NCI-H69 (cell line): ENCODE results near the gene ERICH3.
A peak's percentile ranks its signal among the peaks of the same experiment; 100 is the strongest.
"Not testable (repeated sequence)": the region's sequence is repeated elsewhere in the genome, so short reads cannot be mapped to it uniquely, and the experiment has no call there.

Experiments
- DNase-seq: peaks from one replicate; lab custom pipeline; 2025; lab: John Stamatoyannopoulos, UW

Gene ERICH3

DNA sequence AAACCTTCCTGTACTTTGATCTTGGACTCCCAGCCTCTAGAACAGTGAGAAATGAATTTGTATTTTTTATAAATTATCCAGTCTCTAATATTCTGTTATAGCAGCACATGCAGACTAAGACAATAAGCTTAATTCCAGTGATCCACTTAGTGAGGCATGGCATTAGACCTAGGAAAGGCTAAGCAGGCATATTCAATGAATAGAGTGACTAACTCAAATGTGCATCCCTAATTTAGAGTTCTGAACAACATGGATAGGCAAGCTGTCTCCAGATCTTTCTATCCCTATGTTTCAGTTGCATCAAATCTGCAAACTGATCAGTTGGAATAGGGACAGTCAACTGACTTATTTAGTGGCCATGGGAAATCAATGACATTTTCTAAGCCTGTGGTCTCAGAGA, 4.3 kb upstream of the ERICH3 start:
- DNase-seq, result no peak

DNA sequence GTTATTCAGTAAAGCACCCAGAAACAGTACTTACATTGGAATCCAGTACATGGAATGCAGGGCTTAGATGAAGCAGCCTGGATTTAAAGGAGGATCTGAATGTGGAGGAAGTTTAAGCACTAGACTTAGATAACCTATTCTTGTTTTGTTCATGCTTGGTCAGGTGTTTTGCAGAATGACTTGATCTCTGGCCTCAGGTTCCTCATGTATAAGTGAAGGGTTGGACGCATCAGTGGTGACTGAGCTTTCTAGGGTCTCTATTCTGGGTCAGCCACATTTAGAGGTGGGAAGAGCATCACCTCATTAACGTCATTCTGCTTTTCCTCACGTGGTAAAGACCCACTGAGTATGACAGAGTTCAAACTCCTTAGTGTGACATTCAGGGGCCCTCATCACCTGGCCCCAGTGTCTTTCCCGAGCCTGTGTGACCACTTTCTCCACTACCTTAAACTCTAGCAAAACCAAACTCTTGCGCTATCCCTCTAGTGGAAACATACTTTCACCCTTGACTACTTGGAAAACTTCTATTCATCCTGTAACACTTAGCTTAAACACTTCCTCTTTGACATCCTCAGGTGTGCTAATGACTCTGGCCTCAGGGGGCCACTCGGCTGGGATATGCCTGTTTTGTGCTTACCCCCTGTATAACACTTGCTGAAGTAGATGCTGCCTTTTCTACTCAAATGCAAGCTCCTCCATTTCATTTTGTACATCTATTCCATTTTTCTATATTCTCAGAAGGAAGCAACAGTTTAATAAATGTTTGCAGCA, 871 bp upstream of the ERICH3 start:
- DNase-seq, result no peak

DNA sequence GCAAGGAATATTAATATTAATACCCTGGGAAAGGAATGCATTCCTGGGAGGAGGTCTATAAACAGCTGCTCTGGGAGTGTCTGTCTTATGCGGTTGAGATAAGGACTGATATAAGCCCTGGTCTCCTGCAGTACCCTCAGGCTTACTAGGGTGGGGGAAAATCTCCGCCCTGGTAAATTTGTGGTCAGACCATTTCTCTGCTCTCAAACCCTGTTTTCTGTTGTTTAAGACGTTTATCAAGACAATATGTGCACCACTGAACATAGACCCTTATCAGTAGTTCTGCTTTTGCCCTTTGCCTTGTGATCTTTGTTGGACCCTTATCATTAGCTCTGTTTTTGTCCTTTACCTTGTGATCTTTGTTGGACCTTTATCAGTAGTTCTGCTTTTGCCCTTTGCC, 2.7 kb downstream of the ERICH3 start:
- not testable (repeated sequence) for DNase-seq

DNA sequence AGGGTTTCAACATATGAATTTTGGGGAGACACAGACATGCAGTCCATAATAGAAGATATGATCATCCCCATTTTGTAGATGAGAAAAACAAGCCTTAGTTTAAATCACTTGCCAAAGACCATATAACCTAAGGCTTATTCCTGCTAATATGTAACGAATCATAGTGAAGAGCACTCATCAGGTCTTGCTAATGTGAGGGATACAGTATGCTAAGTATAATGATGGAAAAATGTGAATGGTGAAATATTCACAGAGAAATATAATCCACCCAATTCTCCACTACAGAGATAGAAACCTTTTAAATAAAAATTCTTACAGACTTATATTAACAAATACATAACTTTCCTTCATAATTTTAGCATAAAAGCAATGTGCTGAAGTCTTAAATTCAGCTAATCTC, 18.9 kb downstream of the ERICH3 start:
- no peak for DNase-seq

DNA sequence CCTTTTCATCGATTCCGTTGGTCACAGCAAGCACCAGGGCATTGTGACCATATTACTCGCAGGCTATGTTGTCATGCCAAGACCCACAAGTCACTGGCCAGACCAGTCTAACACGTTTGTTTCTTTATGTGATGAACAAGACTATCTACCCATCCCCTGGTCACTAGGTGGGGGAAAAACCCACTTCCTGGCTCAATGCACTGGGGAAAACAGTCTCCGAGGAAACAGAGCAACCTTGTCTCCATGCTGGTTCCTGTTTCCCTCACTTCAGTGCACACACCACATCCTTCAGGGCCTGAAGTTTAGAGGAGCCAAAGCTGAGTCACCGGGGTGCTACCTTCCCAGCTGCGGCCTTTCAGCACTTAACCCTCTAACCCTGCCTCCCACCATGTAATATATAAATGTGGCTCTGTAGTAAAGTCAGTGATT, 20.9 kb downstream of the ERICH3 start:
- peak; percentile 36 for DNase-seq

DNA sequence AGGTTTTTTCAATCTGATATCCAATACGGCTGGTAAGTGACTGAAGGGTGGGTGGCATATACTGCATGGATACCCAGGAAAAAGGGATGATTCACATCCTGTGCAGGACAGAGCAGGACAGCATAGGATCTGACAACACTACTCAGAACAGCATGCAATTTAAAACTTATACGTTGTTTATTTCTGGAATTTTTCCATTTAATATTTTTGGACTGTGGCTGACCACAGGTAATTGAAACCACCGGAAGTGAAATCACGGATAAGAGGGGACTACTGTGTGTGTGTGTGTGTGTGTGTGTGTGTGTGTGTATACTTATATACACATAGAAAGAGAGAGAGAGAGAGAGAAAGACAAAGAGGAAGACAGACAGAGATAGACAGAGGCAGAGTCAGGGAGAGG, 23.0 kb downstream of the ERICH3 start:
- no peak for DNase-seq

DNA sequence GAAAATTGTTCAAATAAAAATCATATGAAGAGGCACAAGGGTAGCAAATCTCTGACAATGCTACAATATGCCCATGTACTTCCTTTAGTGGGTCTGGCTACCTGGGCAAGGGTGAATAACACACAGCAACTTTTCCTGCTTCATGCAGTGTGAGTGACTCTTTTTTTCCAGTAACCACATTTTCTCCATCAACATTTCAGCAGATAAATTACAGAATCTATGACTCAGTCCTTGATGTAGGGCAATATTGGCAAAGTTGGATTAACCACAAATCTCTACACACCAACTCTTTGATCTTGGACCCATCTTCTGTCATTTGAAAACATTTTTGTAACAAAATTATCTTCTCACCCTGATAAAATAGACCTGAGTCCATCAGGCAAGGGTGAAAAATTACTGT, 31.7 kb downstream of the ERICH3 start:
- no peak for DNase-seq

DNA sequence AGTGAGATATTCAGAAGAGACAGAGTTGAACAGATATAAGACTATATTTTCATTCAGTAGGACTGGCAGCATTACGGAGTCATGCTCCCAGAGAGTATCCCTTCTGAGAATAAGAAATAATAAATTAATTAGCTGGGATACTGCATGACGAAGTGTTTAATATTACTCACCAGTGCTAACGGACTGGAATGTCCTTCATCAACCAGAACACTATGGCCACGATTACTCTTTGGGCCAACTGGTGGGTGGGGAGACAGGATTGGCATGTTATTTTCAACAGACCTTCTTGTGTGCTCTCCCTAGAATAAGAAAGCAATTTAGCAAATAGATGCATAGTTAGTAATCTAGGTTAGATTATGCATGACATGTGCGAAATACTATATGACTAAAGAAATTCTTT, 32.4 kb downstream of the ERICH3 start:
- no peak for DNase-seq

DNA sequence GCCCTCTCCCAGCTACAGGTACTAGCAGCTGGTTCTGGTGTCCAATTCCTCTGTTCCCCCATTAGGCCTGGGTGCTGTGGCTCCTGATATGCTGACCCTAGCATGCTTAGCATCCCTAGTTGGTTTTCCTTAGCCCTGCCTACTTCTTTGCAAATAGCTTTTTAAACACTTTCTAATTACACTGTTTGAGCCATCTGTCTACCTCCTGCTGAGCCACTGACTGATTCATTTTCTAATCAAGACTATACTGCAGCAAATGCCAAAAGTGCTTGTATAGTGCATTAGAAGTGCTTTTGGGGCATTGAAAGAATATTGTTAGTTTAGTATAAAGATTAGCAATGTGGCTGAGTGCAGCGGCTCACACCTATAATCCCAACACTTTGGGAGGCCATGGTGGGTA, 36.3 kb downstream of the ERICH3 start:
- DNase-seq, result peak; percentile 88

DNA sequence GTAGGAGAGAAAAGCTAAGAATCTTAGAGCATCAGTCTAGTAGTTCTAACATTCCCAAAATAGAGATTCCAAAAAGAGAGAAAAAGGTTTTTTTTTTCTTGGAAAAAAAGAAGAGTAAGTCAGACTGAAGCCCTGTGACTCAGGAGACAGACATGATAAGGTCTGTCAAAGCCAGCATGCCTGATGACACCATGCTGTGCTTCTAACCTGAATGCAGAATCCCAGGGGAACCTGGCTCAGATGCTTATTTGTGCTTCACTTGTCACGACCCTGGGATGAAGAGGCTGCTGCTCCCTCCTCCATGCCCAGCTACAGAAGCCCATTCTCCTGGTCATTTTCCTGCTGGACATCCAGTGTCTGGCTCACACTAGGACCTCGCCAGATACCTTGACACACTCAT, 44.3 kb downstream of the ERICH3 start:
- DNase-seq, result peak; percentile 53

DNA sequence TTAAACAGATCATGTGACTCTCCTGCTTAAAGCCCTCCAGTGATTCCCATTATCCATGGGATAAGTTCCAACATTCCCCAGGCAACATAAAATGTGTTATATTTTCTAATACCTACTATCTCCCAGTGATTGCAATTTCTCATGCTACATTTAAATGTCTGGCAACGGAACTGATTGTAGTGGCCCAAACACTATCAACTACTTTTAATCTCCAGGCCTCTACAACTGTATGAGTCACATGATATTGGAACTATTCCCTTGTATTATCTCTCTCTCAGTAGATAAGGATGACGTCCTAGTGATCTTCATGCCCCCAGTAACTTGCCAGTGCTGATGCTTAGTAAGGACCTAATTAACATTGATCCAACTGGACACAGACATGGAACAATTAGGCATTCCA, 49.9 kb downstream of the ERICH3 start:
- DNase-seq, result no peak

DNA sequence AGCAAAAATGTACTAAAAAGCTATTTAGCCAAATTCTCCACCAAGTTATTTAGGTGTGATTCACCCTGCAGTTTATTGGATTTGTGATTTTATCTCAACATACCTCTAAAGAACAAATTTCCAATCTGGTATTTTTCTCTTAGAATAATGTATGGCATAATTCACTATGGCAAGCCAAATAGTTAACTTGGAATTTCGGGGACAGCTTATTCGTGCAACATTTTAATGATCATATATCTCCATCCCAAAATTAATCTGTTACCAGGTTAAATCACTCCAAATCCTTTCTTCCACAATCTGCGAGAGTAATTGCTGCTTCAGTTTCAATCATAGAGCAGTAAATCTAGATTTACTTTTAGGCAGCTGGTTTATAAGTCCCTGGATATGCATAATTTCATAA, 53.4 kb downstream of the ERICH3 start:
- no peak for DNase-seq

DNA sequence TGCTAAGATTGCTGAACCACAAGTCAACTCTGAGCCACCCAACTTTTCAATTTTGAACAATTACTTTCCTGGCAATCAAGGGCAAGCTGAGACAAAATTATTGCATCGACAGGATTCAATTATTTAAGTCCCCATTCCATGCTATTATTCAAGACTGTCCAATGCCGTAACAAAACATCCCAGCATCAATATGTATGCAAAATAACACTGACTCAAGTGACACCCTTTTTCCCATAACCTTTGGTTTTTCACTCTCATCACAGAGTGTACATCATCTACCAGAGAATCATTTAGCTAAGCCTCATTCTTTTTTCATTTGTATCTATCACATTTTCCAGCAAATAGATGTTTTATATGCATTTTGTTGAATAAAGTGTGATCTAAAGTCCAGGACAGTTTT, 54.6 kb downstream of the ERICH3 start:
- DNase-seq, result no peak

DNA sequence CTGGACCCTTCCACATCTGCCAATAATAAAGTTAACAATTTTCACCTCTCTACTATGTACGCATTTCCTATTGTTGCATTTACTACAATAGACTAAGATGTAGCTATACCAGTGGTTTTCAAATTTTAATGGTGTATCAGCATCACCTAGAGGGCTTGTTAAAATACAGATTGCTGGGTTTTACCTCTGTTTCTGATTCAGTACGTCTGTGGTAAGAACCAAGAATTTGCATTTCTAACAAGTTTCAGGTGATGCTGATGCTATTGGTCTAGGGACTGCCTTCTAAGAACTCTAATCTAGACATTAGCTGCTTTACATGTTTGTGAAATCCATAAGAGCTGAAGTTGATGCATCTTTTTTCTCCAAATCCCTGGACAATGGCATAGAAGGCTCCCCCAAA, 59.7 kb downstream of the ERICH3 start:
- no peak for DNase-seq

DNA sequence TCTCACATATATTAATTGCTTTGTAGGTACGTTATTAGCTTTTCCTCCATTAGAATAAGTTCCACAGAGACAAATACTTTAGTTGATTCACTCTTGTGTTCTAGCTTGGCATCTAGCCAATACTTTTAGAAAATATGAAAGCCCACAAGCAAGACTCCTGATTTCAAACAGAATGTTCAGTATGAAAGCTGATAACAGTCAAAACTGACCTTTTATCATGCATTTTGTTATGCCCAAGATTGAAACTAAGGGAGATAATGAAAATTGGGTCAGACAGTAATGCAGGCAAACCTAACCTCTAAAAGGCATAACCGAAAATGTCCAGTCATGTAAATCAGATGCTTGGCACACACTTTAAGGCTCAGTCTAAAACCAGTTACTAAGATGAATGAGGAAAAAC, 61.7 kb downstream of the ERICH3 start:
- DNase-seq, result no peak

DNA sequence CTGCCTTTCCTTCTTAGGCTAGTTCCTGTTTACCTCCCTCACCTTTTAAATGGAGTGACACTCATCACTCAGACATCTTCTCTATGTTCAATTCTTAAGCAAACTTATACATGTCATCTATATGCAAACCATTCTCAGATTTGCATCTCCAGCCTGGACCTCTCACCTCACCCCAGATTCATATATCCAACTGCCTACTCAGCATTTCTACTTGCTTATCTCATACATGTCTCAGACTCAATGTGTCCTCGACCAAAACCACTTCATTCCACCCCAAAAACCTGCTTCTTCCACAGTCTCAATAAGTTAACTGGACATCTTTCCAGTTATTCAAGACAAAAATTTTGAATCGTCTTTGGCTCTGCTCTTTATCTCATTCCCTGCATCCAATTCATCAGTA, 62.6 kb downstream of the ERICH3 start:
- no peak for DNase-seq

DNA sequence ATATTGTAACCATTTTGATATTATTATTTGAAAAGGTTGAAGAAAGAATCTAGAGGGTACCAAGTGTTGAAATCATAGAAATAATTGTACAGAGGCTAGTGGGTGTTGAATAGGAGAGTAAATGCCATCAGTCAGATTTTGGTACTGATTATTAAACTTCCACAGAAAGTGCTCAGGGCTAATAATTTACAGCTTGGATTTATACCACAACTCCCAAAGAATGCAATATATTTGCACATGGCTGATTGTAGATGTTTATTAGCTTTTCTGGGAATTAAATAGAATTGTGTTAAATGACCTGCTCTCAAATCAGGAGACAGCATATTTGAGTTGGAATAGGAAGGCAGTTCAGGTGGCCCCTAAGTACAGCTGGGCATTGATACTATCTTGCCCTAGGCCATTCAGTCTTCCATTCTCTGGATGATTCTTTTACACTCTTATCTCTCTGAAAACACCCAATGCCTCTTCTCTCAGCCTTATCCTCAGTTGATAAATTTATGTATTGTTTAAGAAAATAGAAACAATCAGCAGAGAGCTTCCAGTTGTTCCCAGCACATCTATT, 63.7 kb downstream of the ERICH3 start:
- no peak for DNase-seq

DNA sequence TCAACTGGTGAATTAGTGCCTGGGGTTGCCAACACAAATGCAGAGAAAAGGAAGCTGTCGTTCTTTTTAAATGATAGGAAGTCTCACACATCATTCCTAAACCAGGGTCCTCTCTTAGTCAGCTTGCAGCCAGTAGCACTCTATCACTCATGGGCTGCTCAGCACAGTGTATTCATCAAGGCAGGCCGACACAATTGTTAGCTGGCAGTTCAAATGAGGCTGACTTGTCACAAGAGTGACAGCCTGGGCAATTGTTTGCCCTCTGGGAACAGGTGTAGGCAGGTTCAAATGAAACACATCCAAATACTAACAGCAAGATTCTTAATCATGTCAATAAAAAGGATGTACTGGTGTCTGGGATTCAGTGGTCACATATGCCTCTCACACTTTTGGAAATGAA, 76.9 kb downstream of the ERICH3 start:
- DNase-seq, result peak; percentile 47

DNA sequence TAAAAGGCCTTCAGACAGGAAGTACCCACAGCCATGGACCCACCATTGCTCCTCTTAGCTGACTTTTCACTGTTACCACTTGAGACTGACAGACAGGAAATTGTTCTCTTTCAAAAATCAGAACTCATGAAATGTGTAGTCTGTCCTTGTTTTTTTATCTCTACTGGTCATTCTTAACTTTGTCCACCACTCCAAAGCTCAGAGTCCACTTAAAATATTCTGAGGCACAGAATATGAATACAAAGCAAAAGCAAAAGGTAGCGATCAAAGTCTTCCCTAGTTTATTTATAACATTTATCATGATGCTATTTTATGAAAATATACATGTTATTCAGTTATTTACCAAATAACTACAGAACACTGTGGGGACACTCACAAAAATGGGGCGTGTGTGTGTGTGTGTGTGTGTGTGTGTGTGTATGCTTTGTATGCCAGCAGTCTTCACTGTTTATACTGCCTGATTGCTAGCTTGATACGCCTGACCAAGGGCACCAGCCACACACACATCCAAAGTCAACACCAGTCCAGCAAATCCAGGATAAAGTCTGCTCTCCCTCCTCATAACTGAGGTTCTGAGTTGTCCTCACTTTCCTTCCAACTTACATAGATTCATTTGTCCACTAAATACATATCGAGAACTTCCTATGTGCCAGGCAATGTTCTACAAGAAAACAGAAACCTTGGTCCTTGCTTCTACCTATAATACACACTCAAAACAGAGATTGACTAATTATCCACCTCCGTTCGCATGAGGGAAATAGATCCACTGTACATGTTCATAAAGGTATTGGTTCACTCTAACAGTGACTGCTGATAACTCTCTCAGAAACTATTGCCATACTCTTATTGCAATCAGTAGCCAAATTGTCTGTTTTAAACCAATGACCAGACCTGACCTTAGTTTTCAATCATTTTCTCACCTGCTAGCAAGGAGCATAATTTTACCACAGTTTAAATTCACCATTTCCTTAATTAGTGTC, 79.4 kb downstream of the ERICH3 start:
- DNase-seq, result peak; percentile 1

DNA sequence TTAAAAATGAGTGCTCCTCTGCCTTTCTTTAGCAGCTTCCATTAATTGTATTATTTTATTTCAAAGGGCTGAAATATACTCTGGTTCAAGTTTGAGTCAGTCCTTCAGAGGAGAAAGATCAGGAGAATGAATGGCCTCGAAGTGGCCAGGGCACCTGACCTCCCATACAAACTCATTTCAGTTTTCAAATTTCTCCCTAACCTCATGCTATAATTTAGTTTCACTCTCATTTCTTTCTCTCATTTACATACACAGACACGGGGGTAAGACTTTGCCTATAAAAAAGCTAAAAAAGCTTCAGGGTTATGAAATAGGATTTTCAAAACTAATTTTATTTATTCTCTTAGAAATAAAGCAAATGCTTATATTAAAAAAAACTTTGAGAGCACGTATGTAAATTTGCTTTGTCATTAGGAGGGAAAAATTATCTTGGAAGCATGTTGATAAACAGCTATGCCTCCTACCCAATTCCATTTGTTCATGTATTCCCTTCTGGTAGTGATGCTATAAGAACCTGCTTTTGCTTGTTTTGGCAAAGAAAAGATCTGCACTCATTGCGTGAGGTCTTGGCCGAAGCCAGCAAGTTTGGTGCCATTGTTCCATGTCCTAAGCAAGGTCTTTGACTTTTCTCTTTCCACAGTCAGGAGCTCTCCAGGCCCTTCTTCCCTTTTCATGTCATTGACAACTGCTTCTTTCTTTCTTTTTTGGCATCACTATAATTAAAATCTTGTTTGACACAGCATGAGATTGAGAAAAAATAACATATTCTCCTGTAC, 80.8 kb downstream of the ERICH3 start:
- DNase-seq, result no peak

DNA sequence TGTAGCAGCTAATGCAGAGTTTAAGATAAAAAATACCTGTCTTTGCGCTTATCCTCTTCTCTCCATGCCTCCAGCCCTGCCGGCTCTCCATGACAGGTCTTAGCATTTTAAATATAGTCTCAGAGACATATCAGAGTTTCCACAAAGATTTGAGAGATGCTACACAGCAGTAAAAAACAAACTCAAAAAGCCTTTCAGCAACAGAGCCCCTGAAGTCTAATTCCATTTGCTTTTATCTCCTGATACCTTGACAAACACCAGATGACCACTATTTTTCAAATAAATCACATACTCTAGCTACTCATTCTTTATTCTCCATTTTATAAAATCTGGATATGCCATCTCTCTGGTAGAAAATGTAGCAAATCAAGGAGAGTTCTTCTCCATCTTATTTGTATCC, 81.6 kb downstream of the ERICH3 start:
- no peak for DNase-seq

DNA sequence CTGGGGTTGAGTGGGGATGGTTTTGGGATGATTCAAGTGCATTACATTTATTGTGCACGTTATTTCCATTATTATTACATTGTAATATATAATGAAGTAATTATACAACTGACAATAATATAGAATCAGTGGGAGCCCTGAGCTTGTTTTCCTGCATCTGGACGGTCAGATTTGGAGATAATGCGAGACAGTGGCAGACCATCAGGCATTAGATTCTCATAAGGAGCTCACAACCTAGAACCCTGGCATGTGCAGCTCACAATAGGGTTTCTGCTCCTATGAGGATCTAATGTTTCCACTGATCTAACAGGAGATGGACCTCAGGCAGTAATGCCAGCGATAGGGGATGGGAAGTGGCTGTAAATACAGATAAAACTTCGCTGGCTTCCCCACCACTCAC, 83.3 kb downstream of the ERICH3 start:
- DNase-seq, result no peak
